Adrenal gland (tissue), 12 donors: ENCODE measurements around the gene TRAF3. TPM values are rescaled to one million over a fixed set of nuclear protein-coding genes. Genes with fewer than 3 reads are reported as not detected.

Experiments used
- DNase-seq, 7 donors: peaks; one replicate each; pipeline ENCODE4 v3.0.0-alpha.2; 2019 to 2020
- H3K27ac ChIP-seq, 5 donors: fragments of 200-600 bp; sonication (generic) in 4 of 5; 1 replicate in 3 of 5; 2 replicates in 2 of 5; pipeline versions ENCODE4 v1.5.1 to v1.8.0; 2016 to 2020; ENCODE audit warnings: mild to moderate bottlenecking in 1 of 5
- H3K27me3 ChIP-seq: fragments of 200-600 bp; 2 replicates; pipeline ENCODE4 v1.8.0; 2021
- H3K36me3 ChIP-seq, 2 donors: fragments of 200-600 bp; replicated peaks in 1 of 2; 1 replicate in 1 of 2; 2 replicates in 1 of 2; pipeline versions ENCODE4 v1.5.1 to v1.8.0; 2018 to 2022
- H3K4me1 ChIP-seq, 2 donors: fragments of 200-600 bp; replicated peaks in 1 of 2; 1 replicate in 1 of 2; 2 replicates in 1 of 2; pipeline versions ENCODE4 v1.5.1 to v1.8.0; 2018 to 2021
- H3K4me3 ChIP-seq, 4 donors: fragments of 200-600 bp; sonication (generic) in 3 of 4; one replicate each; pipeline ENCODE4 v1.5.1; 2016 to 2018
- H3K9me3 ChIP-seq, 3 donors: fragments of 200-600 bp; sonication (generic) in 1 of 3; replicated peaks in 1 of 3; 1 replicate in 2 of 3; 2 replicates in 1 of 3; pipeline versions ENCODE4 v1.5.1 to v1.8.0; 2016 to 2021
- POLR2A ChIP-seq, 2 donors: fragments of 450-650 bp; IDR thresholded peaks; one replicate each; pipeline ENCODE4 v1.6.1; 2017; ENCODE audit warnings: antibody characterized with exemption in 2 of 2, mild to moderate bottlenecking in 2 of 2, moderate library complexity in 1 of 2
- WGBS, 4 donors: extraction: QIAGEN DNeasy Blood & Tissue Kit in 2 of 4; methylation state at CpG; one replicate each; pipeline versions ENCODE4 v1.1.5 to v1.1.7; 2013 to 2017; 5-methylcytosine and 5-hydroxymethylcytosine counted together
- intact Hi-C, 2 donors: fragments of 100-400 bp; cut with DNase I; formaldehyde crosslinking; loops; one replicate each; pipeline versions ENCODE4 v1.14.1 to v1.15.0; 2022 to 2023
- polyA plus RNA-seq, 3 donors: library from polyadenylated mRNA; stranded (reverse); fragments of 200-250 nt in 2 of 3; fragments of 350-450 nt in 1 of 3; fragmentation: Illumina TruSeq in 1 of 3; extraction: RNeasy Lipid Tissue Mini Kit (QIAGEN cat#74804) in 1 of 3; gene quantifications; one replicate each; pipeline ENCODE4 v1.2.3, GENCODE V29; 2013 to 2014
- total RNA-seq, 9 donors: library from RNA; depleted of rRNA in 4 of 9; stranded (reverse); fragments of >200 nt in 4 of 9; fragments of 120-200 nt in 1 of 9; fragmentation: NEBNext Ultra II Directional in 1 of 9; extraction: Animal tissue kit (Norgen Biotek cat#: 25700) in 1 of 9; gene quantifications; one replicate each; pipeline versions ENCODE4 v1.1.0 to v1.2.4, GENCODE V29; 2013 to 2023
- TF ChIP-seq, protein P1 (sequence below), 6 experiments: fragments of 450-650 bp in 4 of 6; fragments of 200-600 bp in 2 of 6; sonication (generic) in 1 of 6; IDR thresholded peaks; 1 replicate in 5 of 6; 2 replicates in 1 of 6; pipeline versions ENCODE4 v1.5.1 to v1.8.0; 2016 to 2021; ENCODE audit warnings: antibody characterized with exemption in 6 of 6, mild to moderate bottlenecking in 2 of 6, moderate library complexity in 1 of 6
- donor health status: healthy with polysubstance abuse.
- donor health status: Bipolar disorder and iron deficiency.
- donor health status: DM: yes; HTN: yes; CAD: no.
- donor health status: DM: no; HTN: no; CAD: no.
- donor health status: DM: no; HTN: no; CAD: no.
- donor health status: DM: yes; HTN: yes; CAD: no.

TRAF3 gene
- total and polyA plus RNA-seq, 12 donors: 3.7 to 14.5 (median 9.8) TPM

DNA sequence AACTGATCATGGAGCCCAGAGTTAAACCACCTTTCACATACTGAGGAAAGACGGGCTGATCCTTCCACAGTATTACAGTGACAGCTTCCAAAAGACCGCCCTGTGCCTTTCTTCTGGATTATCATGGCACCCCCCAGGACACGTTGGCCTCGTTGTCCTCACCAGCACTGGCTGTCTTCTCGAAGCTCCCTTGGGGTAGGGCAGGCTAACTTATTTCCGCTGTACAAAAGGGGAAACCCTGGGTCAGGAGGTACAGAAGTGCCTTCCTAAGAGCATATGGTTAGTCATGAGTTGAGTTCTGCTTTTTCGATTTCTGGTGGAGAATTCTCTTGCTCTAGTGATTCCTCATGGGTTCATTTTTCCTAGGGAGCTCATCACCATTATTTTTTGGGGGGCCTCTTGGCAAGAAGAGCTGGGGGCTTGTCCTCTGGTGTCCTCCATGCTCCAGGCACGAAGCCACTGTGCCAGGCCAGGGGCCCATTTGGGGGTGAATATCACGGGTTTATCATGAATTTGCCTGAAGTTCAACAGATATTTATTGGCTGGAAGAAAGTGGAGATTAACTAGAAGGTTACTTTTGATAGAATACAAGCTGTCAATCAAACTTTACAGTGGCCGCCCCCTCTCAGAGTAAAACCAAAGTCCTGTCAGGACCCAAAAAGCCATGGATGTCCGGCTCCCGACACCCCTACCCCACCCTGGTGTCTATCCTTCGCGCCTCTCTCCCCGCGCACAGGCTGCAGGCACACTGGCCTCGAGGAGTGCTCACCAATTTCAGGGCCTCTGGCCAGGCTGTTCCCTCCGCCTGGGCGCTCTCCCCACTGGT, 8.8 kb upstream of the TRAF3 start:
- no peaks in the 10 kb centered on the region for H3K27me3 ChIP-seq
- H3K4me3 ChIP-seq: no peak overlapping the region
- peak overlapping the region in 1 of 5 donors; percentile 52 for H3K27ac ChIP-seq
- 81 to 90% (median 83%) methylated on average over 19 of the region's 19 CpGs for WGBS, 4 donors
- peak in 4 of 7 donors; percentile 26 to 40 (median 34) for DNase-seq
- no peaks in the 10 kb centered on the region for H3K36me3 ChIP-seq
- no peak for TF ChIP-seq POLR2A (IDR thresholded peaks at IDR 0.05)
- TF ChIP-seq, protein P1, sequence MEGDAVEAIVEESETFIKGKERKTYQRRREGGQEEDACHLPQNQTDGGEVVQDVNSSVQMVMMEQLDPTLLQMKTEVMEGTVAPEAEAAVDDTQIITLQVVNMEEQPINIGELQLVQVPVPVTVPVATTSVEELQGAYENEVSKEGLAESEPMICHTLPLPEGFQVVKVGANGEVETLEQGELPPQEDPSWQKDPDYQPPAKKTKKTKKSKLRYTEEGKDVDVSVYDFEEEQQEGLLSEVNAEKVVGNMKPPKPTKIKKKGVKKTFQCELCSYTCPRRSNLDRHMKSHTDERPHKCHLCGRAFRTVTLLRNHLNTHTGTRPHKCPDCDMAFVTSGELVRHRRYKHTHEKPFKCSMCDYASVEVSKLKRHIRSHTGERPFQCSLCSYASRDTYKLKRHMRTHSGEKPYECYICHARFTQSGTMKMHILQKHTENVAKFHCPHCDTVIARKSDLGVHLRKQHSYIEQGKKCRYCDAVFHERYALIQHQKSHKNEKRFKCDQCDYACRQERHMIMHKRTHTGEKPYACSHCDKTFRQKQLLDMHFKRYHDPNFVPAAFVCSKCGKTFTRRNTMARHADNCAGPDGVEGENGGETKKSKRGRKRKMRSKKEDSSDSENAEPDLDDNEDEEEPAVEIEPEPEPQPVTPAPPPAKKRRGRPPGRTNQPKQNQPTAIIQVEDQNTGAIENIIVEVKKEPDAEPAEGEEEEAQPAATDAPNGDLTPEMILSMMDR (IDR thresholded peaks at IDR 0.05): no peak
- no peaks in the 10 kb centered on the region for H3K9me3 ChIP-seq
- intact Hi-C loops: no loop called here
- no peaks in the 10 kb centered on the region for H3K4me1 ChIP-seq

DNA sequence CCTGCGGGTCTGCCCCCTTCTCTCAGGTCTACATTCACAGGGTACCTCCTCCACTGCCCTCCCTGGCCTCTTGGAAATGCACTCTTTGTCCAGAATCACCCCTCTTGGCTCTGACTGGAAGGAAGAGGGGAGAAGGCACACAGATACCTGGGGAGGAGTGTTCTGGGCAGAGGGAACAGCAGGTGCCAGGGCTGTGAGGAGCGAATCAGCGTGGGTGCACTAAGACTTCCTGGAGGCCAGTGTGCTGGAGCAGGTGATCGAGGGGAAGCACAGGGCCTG, 8.3 kb upstream of the TRAF3 start:
- Histone ChIP-seq H3K4me1 (no peaks in the 10 kb centered on the region), H3K9me3 (no peaks in the 10 kb centered on the region), H3K27ac (peak overlapping the region in 1 of 5 donors; percentile 52), H3K4me3 (no peak overlapping the region), H3K27me3 (no peaks in the 10 kb centered on the region), H3K36me3 (no peaks in the 10 kb centered on the region)
- 80 to 93% (median 87%) methylated on average over 4 of the region's 4 CpGs for WGBS, 4 donors
- no peak for TF ChIP-seq POLR2A (IDR thresholded peaks at IDR 0.05)
- TF ChIP-seq, protein P1 (IDR thresholded peaks at IDR 0.05): no peak
- DNase-seq: no peak
- intact Hi-C loops: no loop called here

DNA sequence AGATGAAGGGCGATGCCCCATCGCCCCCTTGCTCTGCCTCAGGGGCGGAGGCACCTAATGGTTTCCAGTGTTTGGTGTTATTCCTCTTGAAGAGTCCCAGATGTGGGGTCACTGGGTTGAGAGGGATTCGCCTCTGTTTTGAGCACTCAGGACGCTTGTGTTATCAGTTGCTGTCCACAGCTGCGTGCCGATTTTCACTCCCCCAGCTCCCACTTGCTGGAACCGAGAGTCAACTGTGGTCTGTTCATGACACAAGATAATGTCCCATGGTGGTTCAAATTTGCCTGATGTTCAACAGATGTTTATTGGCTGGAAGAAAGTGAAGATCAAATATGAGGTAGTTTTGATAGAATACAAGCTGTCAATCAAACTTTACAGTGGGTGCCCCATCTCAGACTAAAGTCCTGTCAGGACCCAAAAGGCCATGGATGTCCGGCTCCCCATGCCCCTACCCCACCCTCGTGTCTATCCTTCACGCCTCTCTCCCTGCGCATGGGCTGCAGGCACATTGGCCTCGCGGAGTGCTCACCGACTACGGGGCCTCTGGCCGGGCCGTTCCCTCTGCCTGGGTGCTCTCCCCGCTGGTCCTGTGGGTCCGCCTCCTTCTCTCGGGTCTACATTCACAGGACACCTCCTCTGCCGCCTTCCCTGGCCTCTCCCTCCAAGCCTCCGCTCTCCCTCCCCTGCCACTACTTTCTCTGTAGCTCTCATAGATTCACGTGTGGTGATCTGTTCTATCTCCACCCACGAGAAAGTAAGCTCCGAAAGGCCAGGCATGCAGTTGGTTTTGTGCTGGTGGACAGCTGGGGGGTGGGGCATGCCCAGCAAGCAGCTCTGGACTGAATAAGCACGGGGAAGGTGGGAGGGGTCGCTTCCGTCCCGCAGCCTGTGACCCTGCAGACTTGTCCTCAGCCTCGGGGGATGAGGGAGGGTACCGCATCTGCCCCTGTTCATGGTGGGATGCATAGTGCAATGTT, 6.8 kb upstream of the TRAF3 start:
- DNase-seq: no peak
- H3K36me3 ChIP-seq: no peaks in the 10 kb centered on the region
- H3K4me1 ChIP-seq: no peaks in the 10 kb centered on the region
- intact Hi-C loops: loop anchor here in 1 of 2 donors (5.0 kb wide), 1 partner anchor 147 kb away; no protein-coding TSS in a partner anchor
- TF ChIP-seq, protein P1 (IDR thresholded peaks at IDR 0.05): no peak
- no peak for TF ChIP-seq POLR2A (IDR thresholded peaks at IDR 0.05)
- H3K27ac ChIP-seq: no peak overlapping the region
- H3K9me3 ChIP-seq: no peaks in the 10 kb centered on the region
- WGBS, 4 donors: 78 to 81% (median 80%) methylated on average over 16 to 32 of the region's 32 CpGs
- H3K4me3 ChIP-seq: no peak overlapping the region
- no peaks in the 10 kb centered on the region for H3K27me3 ChIP-seq

DNA sequence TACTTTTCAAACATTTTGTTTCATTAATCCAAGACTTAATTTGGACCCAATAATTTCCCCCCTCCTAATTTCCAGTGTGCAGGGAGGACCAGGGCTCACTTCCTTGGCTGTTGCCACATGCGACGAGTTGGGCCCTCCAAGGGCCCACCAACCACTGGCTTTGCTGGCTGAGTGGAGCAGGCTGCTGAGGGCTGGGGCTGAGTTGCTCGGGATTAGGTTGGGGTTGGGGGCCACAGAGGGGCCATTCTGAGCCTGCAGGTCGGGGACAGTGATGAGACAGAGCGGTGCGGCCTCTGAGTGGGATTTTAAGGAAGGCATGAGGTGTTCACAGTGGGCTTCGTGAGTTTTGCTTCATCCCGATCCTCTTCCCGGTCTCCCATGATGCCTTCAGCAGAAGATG, 6.1 kb upstream of the TRAF3 start:
- no peak for DNase-seq
- TF ChIP-seq POLR2A (IDR thresholded peaks at IDR 0.05): no peak
- Histone ChIP-seq H3K27ac (no peak overlapping the region), H3K4me3 (no peak overlapping the region), H3K4me1 (no peaks in the 10 kb centered on the region), H3K36me3 (no peaks in the 10 kb centered on the region), H3K27me3 (no peaks in the 10 kb centered on the region), H3K9me3 (no peaks in the 10 kb centered on the region)
- 87 to 91% (median 90%) methylated on average over 9 of the region's 9 CpGs for WGBS, 4 donors
- intact Hi-C loops: loop anchor here in 1 of 2 donors (5.0 kb wide), 1 partner anchor 146 kb away; no protein-coding TSS in a partner anchor
